ENCODE results near the gene TMEM125. TPM values are rescaled to one million over a fixed set of nuclear protein-coding genes. Genes with fewer than 3 reads are reported as not detected.

TMEM125 gene
- total RNA-seq, 1 donor from 2014 or later: 188 TPM

DNA sequence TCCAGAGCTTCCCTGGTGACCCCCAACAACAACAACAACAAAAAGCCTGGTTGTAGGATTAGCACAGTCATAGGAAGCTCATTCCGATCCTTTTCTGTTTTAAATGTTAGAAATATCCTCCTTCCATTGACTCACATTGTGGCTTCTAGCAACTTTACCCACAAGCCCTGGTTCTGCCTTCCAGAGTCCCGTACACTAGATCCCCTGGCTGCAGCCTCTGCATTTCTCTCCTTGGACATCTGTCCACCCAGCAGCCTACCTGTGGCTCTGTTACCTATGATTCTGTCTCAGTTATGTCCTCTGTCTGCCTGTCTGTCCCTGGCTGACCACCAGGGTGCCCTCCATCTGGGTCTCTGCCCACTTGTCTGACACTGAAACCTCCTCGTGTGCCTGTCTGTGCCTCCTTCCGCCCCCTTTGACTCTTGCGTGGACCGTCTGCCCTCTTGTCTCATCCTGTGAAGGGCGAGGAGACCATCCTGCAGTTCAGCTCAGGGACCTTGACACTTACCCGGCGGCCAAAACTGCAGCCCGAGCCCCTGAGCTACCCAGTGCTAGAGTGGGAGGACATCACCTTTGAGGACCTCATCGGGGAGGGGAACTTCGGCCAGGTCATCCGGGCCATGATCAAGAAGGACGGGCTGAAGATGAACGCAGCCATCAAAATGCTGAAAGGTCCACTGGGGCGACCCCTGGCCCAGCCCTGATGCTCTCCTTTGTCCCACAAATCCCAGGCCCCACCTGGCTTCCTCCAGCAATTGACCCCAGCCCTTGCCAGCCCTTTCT, 47.1 kb downstream of the TMEM125 start:
- H3K27me3 ChIP-seq: no peaks in the 10 kb centered on the region
- TF ChIP-seq, protein P1, sequence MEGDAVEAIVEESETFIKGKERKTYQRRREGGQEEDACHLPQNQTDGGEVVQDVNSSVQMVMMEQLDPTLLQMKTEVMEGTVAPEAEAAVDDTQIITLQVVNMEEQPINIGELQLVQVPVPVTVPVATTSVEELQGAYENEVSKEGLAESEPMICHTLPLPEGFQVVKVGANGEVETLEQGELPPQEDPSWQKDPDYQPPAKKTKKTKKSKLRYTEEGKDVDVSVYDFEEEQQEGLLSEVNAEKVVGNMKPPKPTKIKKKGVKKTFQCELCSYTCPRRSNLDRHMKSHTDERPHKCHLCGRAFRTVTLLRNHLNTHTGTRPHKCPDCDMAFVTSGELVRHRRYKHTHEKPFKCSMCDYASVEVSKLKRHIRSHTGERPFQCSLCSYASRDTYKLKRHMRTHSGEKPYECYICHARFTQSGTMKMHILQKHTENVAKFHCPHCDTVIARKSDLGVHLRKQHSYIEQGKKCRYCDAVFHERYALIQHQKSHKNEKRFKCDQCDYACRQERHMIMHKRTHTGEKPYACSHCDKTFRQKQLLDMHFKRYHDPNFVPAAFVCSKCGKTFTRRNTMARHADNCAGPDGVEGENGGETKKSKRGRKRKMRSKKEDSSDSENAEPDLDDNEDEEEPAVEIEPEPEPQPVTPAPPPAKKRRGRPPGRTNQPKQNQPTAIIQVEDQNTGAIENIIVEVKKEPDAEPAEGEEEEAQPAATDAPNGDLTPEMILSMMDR (IDR thresholded peaks at IDR 0.05): no peak
- H3K36me3 ChIP-seq: no peaks in the 10 kb centered on the region
- H3K9me3 ChIP-seq: no peaks in the 10 kb centered on the region
- no peak overlapping the region for H3K4me3 ChIP-seq
- intact Hi-C loops (cut with DNase I): no loop called here
- DNase-seq (peak; percentile 58), ATAC-seq (no peak)
- no peak overlapping the region for H3K27ac ChIP-seq
- H3K4me1 ChIP-seq: peaks cover 4% of the 10 kb centered on the region

DNA sequence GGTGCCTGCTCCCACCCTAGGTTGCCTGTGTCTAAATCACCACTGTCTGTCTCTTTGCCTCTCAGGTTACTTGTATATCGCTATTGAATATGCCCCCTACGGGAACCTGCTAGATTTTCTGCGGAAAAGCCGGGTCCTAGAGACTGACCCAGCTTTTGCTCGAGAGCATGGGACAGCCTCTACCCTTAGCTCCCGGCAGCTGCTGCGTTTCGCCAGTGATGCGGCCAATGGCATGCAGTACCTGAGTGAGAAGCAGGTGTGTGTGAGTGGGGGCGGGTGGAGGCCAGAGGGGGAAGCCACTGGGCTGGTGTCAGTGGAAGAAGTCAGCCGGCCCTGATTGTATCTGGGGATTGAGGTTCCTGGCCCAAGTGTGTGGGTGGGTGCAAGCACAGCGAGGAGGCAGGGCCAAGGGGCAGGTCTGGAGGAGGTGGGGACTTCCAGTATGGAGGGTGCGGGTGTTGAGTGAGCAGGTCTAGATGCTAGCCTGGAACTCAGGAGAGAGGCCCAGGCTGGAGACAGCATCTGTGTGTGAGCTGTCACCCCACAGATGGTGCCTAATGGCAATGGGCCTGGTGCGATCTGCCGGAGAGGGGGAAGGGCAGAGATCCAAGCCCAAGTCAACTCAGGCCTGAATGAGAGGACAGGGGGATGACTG, 48.2 kb downstream of the TMEM125 start:
- Histone ChIP-seq H3K27me3 (no peaks in the 10 kb centered on the region), H3K4me3 (no peak overlapping the region), H3K36me3 (no peaks in the 10 kb centered on the region), H3K9me3 (no peaks in the 10 kb centered on the region), H3K27ac (no peak overlapping the region), H3K4me1 (peaks cover 4% of the 10 kb centered on the region)
- peak; percentile 8 for ATAC-seq
- peak; percentile 56 for DNase-seq
- TF ChIP-seq, protein P1 (IDR thresholded peaks at IDR 0.05): no peak
- intact Hi-C loops (cut with DNase I): no loop called here

- H3K36me3 ChIP-seq: no peaks in the 10 kb centered on the region
- ATAC-seq (no peak), DNase-seq (peak; percentile 21)
- H3K27ac ChIP-seq: no peak overlapping the region
- H3K27me3 ChIP-seq: no peaks in the 10 kb centered on the region
- H3K9me3 ChIP-seq: no peaks in the 10 kb centered on the region
- intact Hi-C loops (cut with DNase I): no loop called here
- peaks cover 4% of the 10 kb centered on the region for H3K4me1 ChIP-seq
- TF ChIP-seq, protein P1 (IDR thresholded peaks at IDR 0.05): no peak
- no peak overlapping the region for H3K4me3 ChIP-seq
Observed at GRCh38 chr1:43318831-43319230, 49.0 kb downstream of the TMEM125 start.

GRCh38 chr1:43319288-43319687, 49.5 kb downstream of the TMEM125 start:
- intact Hi-C loops (cut with DNase I): no loop called here
- DNase-seq: peak; percentile 41
- no peaks in the 10 kb centered on the region for H3K9me3 ChIP-seq
- TF ChIP-seq, protein P1 (IDR thresholded peaks at IDR 0.05): no peak
- no peak overlapping the region for H3K4me3 ChIP-seq
- no peak overlapping the region for H3K27ac ChIP-seq
- peaks cover 4% of the 10 kb centered on the region for H3K4me1 ChIP-seq
- H3K27me3 ChIP-seq: no peaks in the 10 kb centered on the region
- H3K36me3 ChIP-seq: no peaks in the 10 kb centered on the region
- no peak for ATAC-seq

GRCh38 chr1:43319766-43320165, 50.0 kb downstream of the TMEM125 start:
- H3K27me3 ChIP-seq: no peaks in the 10 kb centered on the region
- peaks cover 4% of the 10 kb centered on the region for H3K4me1 ChIP-seq
- DNase-seq: no peak
- peak; percentile 7 for ATAC-seq
- TF ChIP-seq, protein P1 (IDR thresholded peaks at IDR 0.05): no peak
- intact Hi-C loops (cut with DNase I): no loop called here
- H3K9me3 ChIP-seq: no peaks in the 10 kb centered on the region
- no peak overlapping the region for H3K4me3 ChIP-seq
- no peaks in the 10 kb centered on the region for H3K36me3 ChIP-seq
- H3K27ac ChIP-seq: no peak overlapping the region

Measured in upper lobe of right lung (tissue), 1 donor.